Keratinocyte (primary cell): ENCODE measurements around the gene CARMIL1. TPM values are rescaled to one million over a fixed set of nuclear protein-coding genes. Genes with fewer than 3 reads are reported as not detected.

ENCODE experiments used
- DNase-seq: peaks from one replicate; pipeline ENCODE4 v3.0.0-alpha.2; 2011; ENCODE audit warnings: low read depth, missing footprints, low spot score
- FAIRE-seq: peaks from 2 replicates; lab custom pipeline; 2011; peaks lifted over from hg19 to GRCh38; lab: Jason Lieb, UNC
- H2AFZ ChIP-seq: 2 replicates; pipeline ENCODE4 v1.6.0; 2012; ENCODE audit warnings: low read length, control low read depth, inconsistent platforms; ENCODE audit not compliant: control insufficient read depth
- H3K27ac ChIP-seq: 2 replicates; pipeline ENCODE4 v1.5.1; 2011; ENCODE audit warnings: low read length; ENCODE audit not compliant: control insufficient read depth, insufficient read depth
- H3K27me3 ChIP-seq: 3 replicates; pipeline ENCODE4 v1.6.0; 2011; ENCODE audit warnings: low read length; ENCODE audit not compliant: control insufficient read depth, insufficient read depth; ENCODE audit errors: extremely low read depth
- H3K36me3 ChIP-seq, 2 experiments: 2 replicates in 1 of 2; 3 replicates in 1 of 2; pipeline ENCODE4 v1.5.1; 2011; ENCODE audit warnings: low read length in 2 of 2, mild to moderate bottlenecking in 1 of 2; ENCODE audit not compliant: control insufficient read depth in 2 of 2, insufficient read depth in 2 of 2; ENCODE audit errors: extremely low read depth in 1 of 2
- H3K4me1 ChIP-seq: 3 replicates; pipeline ENCODE4 v1.5.1; 2011; ENCODE audit warnings: low read length; ENCODE audit not compliant: control insufficient read depth, insufficient read depth; ENCODE audit errors: extremely low read depth
- H3K4me2 ChIP-seq: 3 replicates; pipeline ENCODE4 v1.6.0; 2011; ENCODE audit warnings: low read depth, low read length; ENCODE audit not compliant: control insufficient read depth, insufficient read depth; ENCODE audit errors: extremely low read depth
- H3K4me3 ChIP-seq, 3 experiments: fragments of 200-600 bp in 1 of 3; sonication (generic) in 1 of 3; 2 replicates in 2 of 3; 3 replicates in 1 of 3; pipeline ENCODE4 v1.5.1; 2011 to 2016; ENCODE audit warnings: low read length in 3 of 3, mild to moderate bottlenecking in 3 of 3, control low read depth in 2 of 3, inconsistent platforms in 1 of 3, low read depth in 1 of 3, mixed read lengths in 1 of 3, mixed run types in 1 of 3, moderate library complexity in 1 of 3; ENCODE audit not compliant: control insufficient read depth in 2 of 3, insufficient read depth in 2 of 3; ENCODE audit errors: extremely low read depth in 1 of 3
- H3K79me2 ChIP-seq: 2 replicates; pipeline ENCODE4 v1.6.0; 2012; ENCODE audit warnings: low read length; ENCODE audit not compliant: control insufficient read depth, insufficient read depth
- H3K9ac ChIP-seq: 3 replicates; pipeline ENCODE4 v1.6.0; 2011; ENCODE audit warnings: low read length; ENCODE audit not compliant: control insufficient read depth, insufficient read depth; ENCODE audit errors: extremely low read depth
- H3K9me1 ChIP-seq: 3 replicates; pipeline ENCODE4 v1.6.0; 2011; ENCODE audit warnings: low read length; ENCODE audit not compliant: control insufficient read depth, insufficient read depth; ENCODE audit errors: extremely low read depth
- H3K9me3 ChIP-seq: 2 replicates; pipeline ENCODE4 v1.5.1; 2012; ENCODE audit warnings: low read depth, low read length; ENCODE audit not compliant: control insufficient read depth
- H4K20me1 ChIP-seq: 3 replicates; pipeline ENCODE4 v1.6.0; 2011; ENCODE audit warnings: low read length; ENCODE audit not compliant: control insufficient read depth, insufficient read depth; ENCODE audit errors: extremely low read depth
- EZH2 ChIP-seq: IDR thresholded peaks from one replicate; pipeline ENCODE4 v1.6.1; 2012; ENCODE audit warnings: inconsistent platforms, mild to moderate bottlenecking, low read length, moderate library complexity
- dilution Hi-C: fragments of 300-500 bp; cut with MboI; formaldehyde crosslinking; loops from one replicate; pipeline ENCODE4 v1.7.0; 2020; ENCODE audit warnings: low sequenced_read_pairs; ENCODE audit not compliant: extremely low pct_ligation_motif_present
- polyA plus RNA-seq, 5 experiments: library from polyadenylated mRNA; depleted of rRNA in 3 of 5; stranded (reverse) in 3 of 5; stranded (forward) in 1 of 5; unstranded in 1 of 5; fragments of >200 nt; gene quantifications; 1 replicate in 1 of 5; 2 replicates in 3 of 5; 3 replicates in 1 of 5; pipeline versions ENCODE4 v1.2.1 to v1.2.3, GENCODE V29; 2011 to 2012; ENCODE audit warnings: missing spikeins in 2 of 5, low read depth in 1 of 5, low replicate concordance in 1 of 5
- TF ChIP-seq, protein P1 (sequence below), 3 experiments: IDR thresholded peaks in 1 of 3; conservative IDR thresholded peaks in 1 of 3; optimal IDR thresholded peaks in 1 of 3; 2 replicates in 2 of 3; 3 replicates in 1 of 3; pipeline versions ENCODE3 to v1.5.1; 2011; ENCODE audit warnings: low read length in 3 of 3, mild to moderate bottlenecking in 3 of 3, moderate library complexity in 2 of 3, control low read depth in 1 of 3, inconsistent platforms in 1 of 3; ENCODE audit not compliant: insufficient read depth in 2 of 3; ENCODE audit errors: extremely low read depth in 1 of 3

The CARMIL1 gene
- polyA plus RNA-seq, 1 donor (not counting 4 experiments of a cell fraction or from before 2014, with no cell fraction given) = 18.9 TPM

DNA sequence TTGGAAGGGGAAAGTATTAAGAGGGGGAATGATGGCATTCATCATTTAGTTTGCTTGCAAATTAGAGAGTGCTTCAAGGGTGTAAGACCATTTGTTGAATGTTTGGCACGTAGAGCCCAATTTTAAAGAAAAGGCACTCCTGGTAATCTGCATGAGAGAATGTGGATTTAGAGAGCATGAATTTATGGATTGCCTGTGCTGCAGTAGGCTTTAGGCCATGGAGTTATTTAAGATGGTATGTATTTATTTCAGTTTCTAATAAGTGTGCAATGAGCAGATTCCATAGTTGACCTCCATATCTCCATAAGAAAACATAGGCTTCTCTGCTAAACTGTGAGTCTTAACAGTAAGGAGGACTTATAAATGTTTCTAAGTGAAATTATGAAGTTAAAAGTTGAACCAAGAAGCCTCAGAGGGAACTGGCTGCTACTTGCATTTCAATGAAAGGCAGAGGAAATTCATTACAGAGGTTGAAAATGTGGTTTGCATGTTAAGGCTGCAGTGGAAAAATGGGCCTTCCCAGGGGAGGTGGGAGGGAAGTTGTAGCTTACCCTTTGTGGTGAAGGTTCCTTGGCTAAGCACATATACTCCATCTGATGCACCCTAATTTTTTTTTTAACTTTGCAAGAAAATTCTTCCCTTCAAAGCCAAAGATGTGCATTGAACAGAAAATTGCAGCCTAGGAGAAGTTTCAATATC is 134.2 kb downstream of the CARMIL1 start:
- DNase-seq (no peak), FAIRE-seq (no peak)
- Histone ChIP-seq H3K9ac (no peak overlapping the region), H3K4me2 (no peak overlapping the region), H3K4me3 (no peak overlapping the region), H2AFZ (no peak overlapping the region), H3K79me2 (peaks cover 28% of the 10 kb centered on the region), H3K27me3 (no peaks in the 10 kb centered on the region), H3K36me3 (no peaks in the 10 kb centered on the region), H3K9me3 (no peaks in the 10 kb centered on the region), H3K4me1 (peaks cover 3% of the 10 kb centered on the region), H4K20me1 (no peaks in the 10 kb centered on the region), H3K9me1 (peaks cover 3% of the 10 kb centered on the region), H3K27ac (no peak overlapping the region)
- TF ChIP-seq, protein P1, sequence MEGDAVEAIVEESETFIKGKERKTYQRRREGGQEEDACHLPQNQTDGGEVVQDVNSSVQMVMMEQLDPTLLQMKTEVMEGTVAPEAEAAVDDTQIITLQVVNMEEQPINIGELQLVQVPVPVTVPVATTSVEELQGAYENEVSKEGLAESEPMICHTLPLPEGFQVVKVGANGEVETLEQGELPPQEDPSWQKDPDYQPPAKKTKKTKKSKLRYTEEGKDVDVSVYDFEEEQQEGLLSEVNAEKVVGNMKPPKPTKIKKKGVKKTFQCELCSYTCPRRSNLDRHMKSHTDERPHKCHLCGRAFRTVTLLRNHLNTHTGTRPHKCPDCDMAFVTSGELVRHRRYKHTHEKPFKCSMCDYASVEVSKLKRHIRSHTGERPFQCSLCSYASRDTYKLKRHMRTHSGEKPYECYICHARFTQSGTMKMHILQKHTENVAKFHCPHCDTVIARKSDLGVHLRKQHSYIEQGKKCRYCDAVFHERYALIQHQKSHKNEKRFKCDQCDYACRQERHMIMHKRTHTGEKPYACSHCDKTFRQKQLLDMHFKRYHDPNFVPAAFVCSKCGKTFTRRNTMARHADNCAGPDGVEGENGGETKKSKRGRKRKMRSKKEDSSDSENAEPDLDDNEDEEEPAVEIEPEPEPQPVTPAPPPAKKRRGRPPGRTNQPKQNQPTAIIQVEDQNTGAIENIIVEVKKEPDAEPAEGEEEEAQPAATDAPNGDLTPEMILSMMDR (optimal IDR thresholded peaks at IDR 0.05 in 1 of 3, IDR thresholded peaks at IDR 0.05 in 1 of 3, conservative IDR thresholded peaks at IDR 0.05 in 1 of 3; ENCODE audit: extremely low read depth in 1 of 3, insufficient read depth in 2 of 3, low read length in 3 of 3) = no peak
- TF ChIP-seq EZH2 = no peak
- dilution Hi-C loops = no loop called here

DNA sequence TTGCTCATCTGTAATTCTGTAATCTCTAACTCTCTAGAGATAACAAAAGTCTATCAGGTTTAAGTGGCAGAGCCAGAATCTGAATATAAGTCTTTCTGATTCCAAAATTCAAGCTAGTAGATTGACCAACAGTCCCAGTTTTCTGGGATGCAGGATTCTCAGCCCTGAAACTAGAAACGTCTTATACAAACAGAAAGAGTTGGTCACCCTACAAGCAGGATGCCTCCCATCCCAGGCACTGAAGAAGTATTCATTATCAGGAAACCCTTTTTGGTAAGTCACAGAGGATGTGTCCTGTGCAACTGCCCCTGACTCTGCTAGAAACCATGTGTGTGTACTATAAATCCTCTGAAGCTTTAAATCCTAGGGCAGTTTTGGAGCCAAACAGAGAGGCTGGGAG is 135.0 kb downstream of the CARMIL1 start:
- FAIRE-seq = no peak
- dilution Hi-C loops = no loop called here

More for the DNA sequence above, 135.0 kb downstream of the CARMIL1 start:
- no peak overlapping the region for H3K4me3 ChIP-seq
- no peaks in the 10 kb centered on the region for H3K9me3 ChIP-seq
- no peak overlapping the region for H2AFZ ChIP-seq
- H3K9me1 ChIP-seq = peaks cover 3% of the 10 kb centered on the region
- peaks cover 31% of the 10 kb centered on the region for H3K79me2 ChIP-seq
- H3K9ac ChIP-seq = no peak overlapping the region
- H3K27ac ChIP-seq = no peak overlapping the region
- H3K27me3 ChIP-seq = no peaks in the 10 kb centered on the region
- no peak overlapping the region for H3K4me2 ChIP-seq
- H3K36me3 ChIP-seq = no peaks in the 10 kb centered on the region
- peaks cover 3% of the 10 kb centered on the region for H3K4me1 ChIP-seq
- no peak for TF ChIP-seq EZH2
- TF ChIP-seq, protein P1 (optimal IDR thresholded peaks at IDR 0.05 in 1 of 3, IDR thresholded peaks at IDR 0.05 in 1 of 3, conservative IDR thresholded peaks at IDR 0.05 in 1 of 3; ENCODE audit: extremely low read depth in 1 of 3, insufficient read depth in 2 of 3, low read length in 3 of 3) = no peak
- no peaks in the 10 kb centered on the region for H4K20me1 ChIP-seq
- no peak for DNase-seq
